ENCODE data around the gene B3GNT3. TPM values are rescaled to one million over a fixed set of nuclear protein-coding genes. Genes with fewer than 3 reads are reported as not detected.
"Not testable (repeated sequence)": the region's sequence is repeated elsewhere in the genome, so short reads cannot be mapped to it uniquely, and the experiment has no call there.

The B3GNT3 gene
- total and polyA plus RNA-seq, 10 donors, result 0.05 to 1.6 (median 0.75) TPM; not detected in 3

- Histone ChIP-seq H3K27me3 (replicated peaks in 1 of 7) (peaks cover 0 to 22% (median 0%) of the 10 kb centered on the region in 7 donors), H3K4me1 (peaks cover 3 to 55% (median 22%) of the 10 kb centered on the region in 6 donors), H3K27ac (peak overlapping the region in 3 of 8 donors; percentile 63 to 83 (median 83)), H3K9me3 (no peaks in the 10 kb centered on the region), H3K36me3 (peaks cover 0 to 57% (median 13%) of the 10 kb centered on the region in 6 donors), H3K4me3 (peak overlapping the region in 4 of 8 donors; percentile 15 to 53 (median 34))
- DNase-seq, result peak; percentile 87
- intact Hi-C loops (cut with DNase I; ENCODE audit: low total_unique reads), result no loop called here
- WGBS, 5 donors, result 26 to 50% (median 32%) methylated on average over 25 of the region's 25 CpGs
- TF ChIP-seq POLR2AphosphoS5 (IDR thresholded peaks at IDR 0.05) (peak in 1 of 3 donors; percentile 25), CTCF (IDR thresholded peaks at IDR 0.05 in 8 of 11, conservative IDR thresholded peaks at IDR 0.05 in 3 of 11) (no peak)
These were observed 15.7 kb upstream of the B3GNT3 start for GRCh38 chr19:17778968-17779929.

- Histone ChIP-seq H3K4me3 (no peak overlapping the region), H3K27ac (no peak overlapping the region), H3K27me3 (replicated peaks in 1 of 7) (peaks cover 0 to 22% (median 0%) of the 10 kb centered on the region in 7 donors), H3K9me3 (no peaks in the 10 kb centered on the region), H3K4me1 (peaks cover 3 to 47% (median 18%) of the 10 kb centered on the region in 6 donors), H3K36me3 (peaks cover 0 to 57% (median 20%) of the 10 kb centered on the region in 6 donors)
- DNase-seq, result no peak
- TF ChIP-seq POLR2AphosphoS5 (IDR thresholded peaks at IDR 0.05), result no peak
- TF ChIP-seq POLR2A (IDR thresholded peaks at IDR 0.05), result no peak
- no peak for TF ChIP-seq CTCF (IDR thresholded peaks at IDR 0.05 in 8 of 11, conservative IDR thresholded peaks at IDR 0.05 in 3 of 11)
- WGBS, 5 donors, result 85 to 96% (median 91%) methylated on average over 2 of the region's 2 CpGs
- intact Hi-C loops (cut with DNase I; ENCODE audit: low total_unique reads), result loop anchor here (5.0 kb wide), 1 partner anchor 77 kb away; the partner anchor contains the start of gene RPL18A
These were observed 14.2 kb upstream of the B3GNT3 start for GRCh38 chr19:17780781-17781180.

GRCh38 chr19:17783721-17784120, 11.2 kb upstream of the B3GNT3 start:
- H3K4me1 ChIP-seq, result peaks cover 3 to 22% (median 8%) of the 10 kb centered on the region in 6 donors
- intact Hi-C loops (cut with DNase I; ENCODE audit: low total_unique reads), result loop anchor here (5.0 kb wide), 1 partner anchor 74 kb away; the partner anchor contains the start of gene RPL18A
- not testable (repeated sequence) for H3K27ac ChIP-seq, H3K4me3 ChIP-seq, DNase-seq, H3K9me3 ChIP-seq
- H3K36me3 ChIP-seq, result peaks cover 0 to 77% (median 31%) of the 10 kb centered on the region in 6 donors
- peaks cover 0 to 13% (median 0%) of the 10 kb centered on the region in 7 donors for H3K27me3 ChIP-seq (replicated peaks in 1 of 7)
- 77 to 90% (median 87%) methylated on average over 3 to 5 of the region's 5 CpGs for WGBS, 5 donors

DNA sequence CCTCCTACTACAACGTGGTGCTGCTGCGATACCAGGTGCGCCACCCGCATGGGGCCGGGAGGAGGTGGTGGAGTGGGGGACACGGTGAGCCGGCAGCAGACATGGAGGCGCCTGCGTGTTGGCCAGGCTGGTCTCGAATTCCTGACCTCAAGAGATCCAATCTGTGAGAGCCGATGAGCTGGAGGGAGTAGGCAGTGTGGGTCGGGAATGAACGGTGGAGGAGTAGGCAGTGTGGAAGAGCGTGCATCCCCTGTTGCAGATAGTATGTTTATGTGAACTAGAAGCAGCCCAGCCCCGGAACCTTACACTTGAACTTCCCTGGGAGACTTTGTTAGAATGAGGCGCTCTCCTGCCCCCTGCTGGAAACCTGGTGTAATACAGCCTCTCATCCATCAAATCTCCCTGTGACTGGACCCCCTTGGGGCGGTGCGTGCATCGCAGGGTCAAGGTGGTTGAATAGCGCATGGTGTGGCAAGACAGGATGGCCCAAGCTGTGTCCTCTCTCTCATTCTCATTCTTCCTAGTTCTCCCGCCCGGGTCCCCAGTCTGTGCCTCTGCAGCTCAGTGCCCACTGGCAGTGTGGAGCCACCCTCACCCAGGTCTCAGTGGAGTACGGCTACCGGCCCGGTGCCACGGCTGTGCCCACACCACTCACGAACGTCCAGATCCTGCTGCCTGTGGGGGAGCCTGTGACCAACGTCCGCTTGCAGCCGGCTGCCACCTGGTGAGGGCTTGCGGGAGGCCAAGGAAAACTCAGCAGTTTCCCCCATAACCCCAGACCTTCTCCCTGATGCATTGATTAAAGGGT, 10.5 kb upstream of the B3GNT3 start:
- H3K36me3 ChIP-seq, result peaks cover 0 to 84% (median 31%) of the 10 kb centered on the region in 6 donors
- H3K9me3 ChIP-seq, result no peaks in the 10 kb centered on the region
- no peak overlapping the region for H3K4me3 ChIP-seq
- H3K27me3 ChIP-seq (replicated peaks in 1 of 7), result peaks cover 0 to 12% (median 0%) of the 10 kb centered on the region in 7 donors
- intact Hi-C loops (cut with DNase I; ENCODE audit: low total_unique reads), result loop anchor here (5.0 kb wide), 1 partner anchor 73 kb away; the partner anchor contains the start of gene RPL18A
- DNase-seq, result peak; percentile 86
- 46 to 70% (median 63%) methylated on average over 24 to 32 of the region's 32 CpGs for WGBS, 5 donors
- peaks cover 0 to 15% (median 5%) of the 10 kb centered on the region in 6 donors for H3K4me1 ChIP-seq
- TF ChIP-seq POLR2A (IDR thresholded peaks at IDR 0.05) (peak in 1 of 3 donors; percentile 26), CTCF (IDR thresholded peaks at IDR 0.05 in 8 of 11, conservative IDR thresholded peaks at IDR 0.05 in 3 of 11) (peak; percentile 38 to 89 (median 83)), POLR2AphosphoS5 (IDR thresholded peaks at IDR 0.05) (peak in 1 of 3 donors; percentile 8)
- no peak overlapping the region for H3K27ac ChIP-seq

Measured in spleen (tissue), 11 donors.